ENCODE results near the gene KCNMA1. TPM values are rescaled to one million over a fixed set of nuclear protein-coding genes. Genes with fewer than 3 reads are reported as not detected.

KCNMA1 gene
- total RNA-seq, 3 donors from 2014 or later = 13.6 to 37.8 (median 15.1) TPM

- Histone ChIP-seq H3K27me3 (no peaks in the 10 kb centered on the region), H3K4me3 (no peak overlapping the region), H3K36me3 (no peaks in the 10 kb centered on the region), H3K4me1 (no peaks in the 10 kb centered on the region), H3K27ac (no peak overlapping the region), H3K9me3 (no peaks in the 10 kb centered on the region)
- no peak for DNase-seq (ENCODE audit: low spot score in 2 of 2)
- intact Hi-C loops (cut with DNase I; ENCODE audit: low total_unique reads) = no loop called here
- TF ChIP-seq POLR2AphosphoS5 (IDR thresholded peaks at IDR 0.05) (no peak), POLR2A (IDR thresholded peaks at IDR 0.05) (no peak)
- TF ChIP-seq, protein P1, sequence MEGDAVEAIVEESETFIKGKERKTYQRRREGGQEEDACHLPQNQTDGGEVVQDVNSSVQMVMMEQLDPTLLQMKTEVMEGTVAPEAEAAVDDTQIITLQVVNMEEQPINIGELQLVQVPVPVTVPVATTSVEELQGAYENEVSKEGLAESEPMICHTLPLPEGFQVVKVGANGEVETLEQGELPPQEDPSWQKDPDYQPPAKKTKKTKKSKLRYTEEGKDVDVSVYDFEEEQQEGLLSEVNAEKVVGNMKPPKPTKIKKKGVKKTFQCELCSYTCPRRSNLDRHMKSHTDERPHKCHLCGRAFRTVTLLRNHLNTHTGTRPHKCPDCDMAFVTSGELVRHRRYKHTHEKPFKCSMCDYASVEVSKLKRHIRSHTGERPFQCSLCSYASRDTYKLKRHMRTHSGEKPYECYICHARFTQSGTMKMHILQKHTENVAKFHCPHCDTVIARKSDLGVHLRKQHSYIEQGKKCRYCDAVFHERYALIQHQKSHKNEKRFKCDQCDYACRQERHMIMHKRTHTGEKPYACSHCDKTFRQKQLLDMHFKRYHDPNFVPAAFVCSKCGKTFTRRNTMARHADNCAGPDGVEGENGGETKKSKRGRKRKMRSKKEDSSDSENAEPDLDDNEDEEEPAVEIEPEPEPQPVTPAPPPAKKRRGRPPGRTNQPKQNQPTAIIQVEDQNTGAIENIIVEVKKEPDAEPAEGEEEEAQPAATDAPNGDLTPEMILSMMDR (IDR thresholded peaks at IDR 0.05) = no peak
Measured at GRCh38 chr10:77682393-77683087, 44.9 kb upstream of the KCNMA1 start.

GRCh38 chr10:77681839-77682238 is 44.2 kb upstream of the KCNMA1 start:
- intact Hi-C loops (cut with DNase I; ENCODE audit: low total_unique reads) = no loop called here
- DNase-seq (ENCODE audit: low spot score in 2 of 2) = no peak
- no peak overlapping the region for H3K27ac ChIP-seq

GRCh38 chr10:77680811-77681210 is 43.2 kb upstream of the KCNMA1 start:
- no peaks in the 10 kb centered on the region for H3K27me3 ChIP-seq
- no peak for TF ChIP-seq POLR2AphosphoS5 (IDR thresholded peaks at IDR 0.05)
- TF ChIP-seq, protein P1 (IDR thresholded peaks at IDR 0.05) = no peak
- no peak for TF ChIP-seq POLR2A (IDR thresholded peaks at IDR 0.05)
- no peak for DNase-seq (ENCODE audit: low spot score in 2 of 2)
- no peaks in the 10 kb centered on the region for H3K4me1 ChIP-seq
- no peaks in the 10 kb centered on the region for H3K36me3 ChIP-seq
- intact Hi-C loops (cut with DNase I; ENCODE audit: low total_unique reads) = no loop called here
- H3K27ac ChIP-seq = no peak overlapping the region
- no peak overlapping the region for H3K4me3 ChIP-seq
- H3K9me3 ChIP-seq = no peaks in the 10 kb centered on the region

More at GRCh38 chr10:77681839-77682238, 44.2 kb upstream of the KCNMA1 start:
- no peaks in the 10 kb centered on the region for H3K4me1 ChIP-seq
- H3K27me3 ChIP-seq = no peaks in the 10 kb centered on the region
- H3K4me3 ChIP-seq = no peak overlapping the region
- TF ChIP-seq POLR2AphosphoS5 (IDR thresholded peaks at IDR 0.05) = no peak
- TF ChIP-seq, protein P1 (IDR thresholded peaks at IDR 0.05) = no peak
- no peak for TF ChIP-seq POLR2A (IDR thresholded peaks at IDR 0.05)
- no peaks in the 10 kb centered on the region for H3K36me3 ChIP-seq
- no peaks in the 10 kb centered on the region for H3K9me3 ChIP-seq

- DNase-seq (ENCODE audit: low spot score in 2 of 2) = no peak
- Histone ChIP-seq H3K27me3 (no peaks in the 10 kb centered on the region), H3K27ac (no peak overlapping the region), H3K4me3 (no peak overlapping the region), H3K9me3 (no peaks in the 10 kb centered on the region), H3K4me1 (no peaks in the 10 kb centered on the region), H3K36me3 (no peaks in the 10 kb centered on the region)
- TF ChIP-seq POLR2AphosphoS5 (IDR thresholded peaks at IDR 0.05) = no peak
- TF ChIP-seq, protein P1 (IDR thresholded peaks at IDR 0.05) = no peak
- no peak for TF ChIP-seq POLR2A (IDR thresholded peaks at IDR 0.05)
- intact Hi-C loops (cut with DNase I; ENCODE audit: low total_unique reads) = no loop called here
Measured at GRCh38 chr10:77680065-77680464, 42.5 kb upstream of the KCNMA1 start.

DNA sequence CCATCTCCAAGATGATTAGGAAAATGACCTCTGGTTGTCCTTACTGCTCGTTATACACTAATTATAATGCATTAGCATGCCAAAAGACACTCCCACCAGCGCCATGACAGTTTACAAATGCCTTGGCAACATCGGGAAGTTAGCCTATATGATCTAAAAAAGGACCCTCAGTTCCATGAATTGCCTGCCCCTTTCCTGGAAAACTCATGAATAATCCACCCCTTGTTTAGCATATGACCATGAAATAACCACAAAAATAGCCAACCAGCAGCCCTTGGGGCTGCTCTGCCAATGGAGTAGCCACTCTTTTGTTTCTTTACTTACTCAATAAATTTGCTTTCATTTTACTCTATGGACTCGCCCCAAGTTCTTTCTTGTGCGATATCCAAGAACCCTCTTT is 41.6 kb upstream of the KCNMA1 start:
- H3K27me3 ChIP-seq = no peaks in the 10 kb centered on the region
- H3K4me1 ChIP-seq = no peaks in the 10 kb centered on the region
- no peak overlapping the region for H3K27ac ChIP-seq
- H3K36me3 ChIP-seq = no peaks in the 10 kb centered on the region
- no peaks in the 10 kb centered on the region for H3K9me3 ChIP-seq
- H3K4me3 ChIP-seq = no peak overlapping the region
- intact Hi-C loops (cut with DNase I; ENCODE audit: low total_unique reads) = no loop called here
- DNase-seq (ENCODE audit: low spot score in 2 of 2) = no peak
- TF ChIP-seq POLR2AphosphoS5 (IDR thresholded peaks at IDR 0.05) (no peak), POLR2A (IDR thresholded peaks at IDR 0.05) (no peak)
- TF ChIP-seq, protein P1 (IDR thresholded peaks at IDR 0.05) = no peak
